PC-3 (cell line): Measurements from ENCODE around the gene SLC38A10. TPM values are rescaled to one million over a fixed set of nuclear protein-coding genes. Genes with fewer than 3 reads are reported as not detected.

Experiments
- ATAC-seq: fragments of 200-7000 bp; cut with Tn5 transposase; 2 replicates; pipeline ENCODE4 v1.9.1; 2020; ENCODE audit warnings: mild to moderate bottlenecking, moderate library complexity
- BruUV-seq: library from RNA; stranded (reverse); fragments of 400-500 nt; replicated peaks from 2 replicates; lab custom pipeline; 2021; lab: Mats Ljungman, UMichigan
- CTCF ChIA-PET: fragments of 300-600 bp; sonication (Branson Sonifier 250); formaldehyde crosslinking; loops from one replicate; lab custom pipeline; 2022; ENCODE audit warnings: antibody characterized with exemption; lab: Charles Lee
- POLR2A ChIA-PET: fragments of 300-600 bp; sonication (Branson Sonifier 250); formaldehyde crosslinking; loops from one replicate; lab custom pipeline; 2022; ENCODE audit warnings: antibody characterized with exemption; ENCODE audit not compliant: unreplicated experiment; lab: Charles Lee
- DNase-seq: peaks from one replicate; pipeline ENCODE4 v3.0.0-alpha.2; 2015
- H2AFZ ChIP-seq: fragments of 300-600 bp; sonication (generic); 2 replicates; pipeline ENCODE4 v1.6.0; 2016; ENCODE audit warnings: antibody characterized with exemption, low read length
- H3F3A ChIP-seq: fragments of 300-600 bp; sonication (generic); one replicate; pipeline ENCODE4 v1.6.0; 2017; ENCODE audit warnings: antibody characterized with exemption, low read length, control low read depth, mild to moderate bottlenecking; ENCODE audit not compliant: unreplicated experiment
- H3K27ac ChIP-seq: fragments of 300-600 bp; sonication (generic); 2 replicates; pipeline ENCODE4 v1.5.1; 2016; ENCODE audit warnings: mild to moderate bottlenecking, low read length
- H3K27me3 ChIP-seq: fragments of 300-600 bp; sonication (generic); 2 replicates; pipeline ENCODE4 v1.6.1; 2016; ENCODE audit warnings: low read length, mixed read lengths
- H3K36me3 ChIP-seq: fragments of 300-600 bp; sonication (generic); 2 replicates; pipeline ENCODE4 v1.6.1; 2016; ENCODE audit warnings: low read depth, mixed run types, low read length, mixed read lengths
- H3K4me1 ChIP-seq: fragments of 300-600 bp; sonication (generic); 2 replicates; pipeline ENCODE4 v1.5.1; 2016; ENCODE audit warnings: low read length; ENCODE audit not compliant: insufficient read depth
- H3K4me2 ChIP-seq: fragments of 300-600 bp; sonication (generic); 2 replicates; pipeline ENCODE4 v1.6.0; 2016; ENCODE audit warnings: low read length
- H3K4me3 ChIP-seq: fragments of 300-600 bp; sonication (generic); 2 replicates; pipeline ENCODE4 v1.5.1; 2016; ENCODE audit warnings: mild to moderate bottlenecking, low read length, mixed read lengths
- H3K79me2 ChIP-seq: fragments of 300-600 bp; sonication (generic); 2 replicates; pipeline ENCODE4 v1.6.1; 2017; ENCODE audit warnings: low read length, mixed read lengths
- H3K9ac ChIP-seq: fragments of 300-600 bp; sonication (generic); 2 replicates; pipeline ENCODE4 v1.6.0; 2016; ENCODE audit warnings: mild to moderate bottlenecking, low read length
- H3K9me2 ChIP-seq: fragments of 300-600 bp; sonication (generic); replicated peaks from 2 replicates; pipeline ENCODE4 v1.6.1; 2016; ENCODE audit warnings: mixed run types, low read length, mixed read lengths
- H3K9me3 ChIP-seq: fragments of 300-600 bp; sonication (generic); 2 replicates; pipeline ENCODE4 v1.6.1; 2016; ENCODE audit warnings: low read length, mixed read lengths
- H4K20me1 ChIP-seq: fragments of 300-600 bp; sonication (generic); 2 replicates; pipeline ENCODE4 v1.6.1; 2016; ENCODE audit warnings: low read length, mixed read lengths
- CTCF ChIP-seq: fragments of 300-600 bp; sonication (generic); conservative IDR thresholded peaks from 2 replicates; pipeline ENCODE4 v1.5.1; 2017; ENCODE audit warnings: antibody characterized with exemption, low read depth, mild to moderate bottlenecking, low read length
- EZH2 ChIP-seq: fragments of 300-600 bp; sonication (generic); IDR thresholded peaks from one replicate; pipeline ENCODE4 v1.6.1; 2017; ENCODE audit warnings: antibody characterized with exemption, mild to moderate bottlenecking, low read length; ENCODE audit not compliant: unreplicated experiment
- EZH2phosphoT487 ChIP-seq: fragments of 300-600 bp; sonication (generic); IDR thresholded peaks from 2 replicates; pipeline ENCODE4 v1.6.1; 2018; ENCODE audit warnings: mild to moderate bottlenecking, antibody characterized with exemption, low read length, borderline replicate concordance
- intact Hi-C: fragments of 100-400 bp; cut with micrococcal nuclease; formaldehyde crosslinking; loops from 2 replicates; pipeline ENCODE4 v1.9.0; 2023
- total RNA-seq: library from RNA; depleted of rRNA; stranded (reverse); fragments of >200 nt; gene quantifications from 2 replicates; pipeline ENCODE4 v1.2.3, GENCODE V29; 2014

The SLC38A10 gene
- total RNA-seq, 1 experiment from 2014 or later: 77.8 TPM

GRCh38 chr17:81208651-81209050 is 86.5 kb downstream of the SLC38A10 start:
- no peak overlapping the region for H3K4me2 ChIP-seq
- H3K36me3 ChIP-seq: no peaks in the 10 kb centered on the region
- ChIA-PET POLR2A (no interaction called here), CTCF (no interaction called here)
- H3K27ac ChIP-seq: no peak overlapping the region
- no peaks in the 10 kb centered on the region for H3K79me2 ChIP-seq
- no peaks in the 10 kb centered on the region for H3F3A ChIP-seq
- TF ChIP-seq EZH2phosphoT487 (no peak), CTCF (no peak), EZH2 (no peak)
- BruUV-seq: no TSS peak
- no peak overlapping the region for H3K9ac ChIP-seq
- intact Hi-C loops: no loop called here
- DNase-seq (no peak), ATAC-seq (no peak)
- no peaks in the 10 kb centered on the region for H3K4me1 ChIP-seq
- no peaks in the 10 kb centered on the region for H3K27me3 ChIP-seq
- H4K20me1 ChIP-seq: no peaks in the 10 kb centered on the region
- no peaks in the 10 kb centered on the region for H3K9me3 ChIP-seq
- H3K4me3 ChIP-seq: no peak overlapping the region
- no peaks in the 10 kb centered on the region for H3K9me2 ChIP-seq
- no peak overlapping the region for H2AFZ ChIP-seq

- Histone ChIP-seq H3K4me1 (no peaks in the 10 kb centered on the region), H3K4me2 (no peak overlapping the region), H3K27me3 (no peaks in the 10 kb centered on the region), H3K79me2 (no peaks in the 10 kb centered on the region), H2AFZ (no peak overlapping the region), H3K9me3 (no peaks in the 10 kb centered on the region), H4K20me1 (no peaks in the 10 kb centered on the region), H3K36me3 (no peaks in the 10 kb centered on the region), H3K9ac (no peak overlapping the region), H3K9me2 (no peaks in the 10 kb centered on the region), H3K4me3 (no peak overlapping the region), H3K27ac (no peak overlapping the region), H3F3A (no peaks in the 10 kb centered on the region)
- no peak for ATAC-seq
- intact Hi-C loops: no loop called here
- BruUV-seq: no TSS peak
- TF ChIP-seq EZH2phosphoT487: no peak
- ChIA-PET POLR2A (no interaction called here), CTCF (no interaction called here)
- no peak for DNase-seq
These were observed 87.2 kb downstream of the SLC38A10 start for GRCh38 chr17:81207610-81208581.

- DNase-seq (no peak), ATAC-seq (no peak)
- no peak overlapping the region for H3K9ac ChIP-seq
- no peak overlapping the region for H3K4me2 ChIP-seq
- BruUV-seq: no TSS peak
- no peak overlapping the region for H3K4me3 ChIP-seq
- H3F3A ChIP-seq: no peaks in the 10 kb centered on the region
- no peak for TF ChIP-seq CTCF
- no peak for TF ChIP-seq EZH2phosphoT487
- no peak for TF ChIP-seq EZH2
- no peak overlapping the region for H2AFZ ChIP-seq
- no peaks in the 10 kb centered on the region for H3K4me1 ChIP-seq
- intact Hi-C loops: no loop called here
- H3K9me2 ChIP-seq: no peaks in the 10 kb centered on the region
- POLR2A ChIA-PET: no interaction called here
- no peaks in the 10 kb centered on the region for H4K20me1 ChIP-seq
- no peaks in the 10 kb centered on the region for H3K9me3 ChIP-seq
- CTCF ChIA-PET: no interaction called here
- H3K36me3 ChIP-seq: no peaks in the 10 kb centered on the region
- no peaks in the 10 kb centered on the region for H3K79me2 ChIP-seq
- no peak overlapping the region for H3K27ac ChIP-seq
- H3K27me3 ChIP-seq: no peaks in the 10 kb centered on the region
These were observed 88.5 kb downstream of the SLC38A10 start for GRCh38 chr17:81206657-81207056.
